Peyer's patch (tissue), 4 donors: ENCODE measurements around the gene ZDHHC12. TPM values are rescaled to one million over a fixed set of nuclear protein-coding genes. Genes with fewer than 3 reads are reported as not detected.

ENCODE experiments used
- DNase-seq, 3 donors: peaks; one replicate each; pipeline ENCODE4 v3.0.0-alpha.2; 2017 to 2019
- H3K27ac ChIP-seq, 4 donors: fragments of 200-600 bp; sonication (generic); one replicate each; pipeline ENCODE4 v1.5.1; 2016 to 2019
- H3K27me3 ChIP-seq, 2 donors: fragments of 200-600 bp; sonication (generic); one replicate each; pipeline ENCODE4 v1.5.1; 2019
- H3K36me3 ChIP-seq, 3 donors: fragments of 200-600 bp; sonication (generic); one replicate each; pipeline ENCODE4 v1.5.1; 2016 to 2019
- H3K4me1 ChIP-seq, 4 donors: fragments of 200-600 bp; sonication (generic); one replicate each; pipeline ENCODE4 v1.5.1; 2016 to 2019
- H3K4me3 ChIP-seq, 4 donors: fragments of 200-600 bp; sonication (generic); 1 replicate in 3 of 4; 2 replicates in 1 of 4; pipeline ENCODE4 v1.5.1; 2016 to 2019; ENCODE audit warnings: mild to moderate bottlenecking in 1 of 4
- H3K9me3 ChIP-seq, 4 donors: fragments of 200-600 bp; sonication (generic); one replicate each; pipeline ENCODE4 v1.5.1; 2016 to 2019; ENCODE audit warnings: mild to moderate bottlenecking in 1 of 4
- CTCF ChIP-seq, 6 experiments: fragments of 450-650 bp in 4 of 6; fragments of 200-600 bp in 2 of 6; sonication (generic) in 1 of 6; IDR thresholded peaks; one replicate each; pipeline ENCODE4 v1.5.1; 2017 to 2019; ENCODE audit warnings: antibody characterized with exemption in 6 of 6, mild to moderate bottlenecking in 3 of 6, moderate library complexity in 1 of 6
- POLR2A ChIP-seq, 2 donors: fragments of 450-650 bp; IDR thresholded peaks; one replicate each; pipeline ENCODE4 v1.5.1; 2017; ENCODE audit warnings: antibody characterized with exemption in 2 of 2, mild to moderate bottlenecking in 2 of 2, moderate library complexity in 2 of 2
- total RNA-seq, 4 donors: library from RNA; depleted of rRNA; stranded (reverse); fragments of >200 nt; gene quantifications; one replicate each; pipeline ENCODE4 v1.1.0, GENCODE V29; 2016

The ZDHHC12 gene
- total RNA-seq, 4 donors from 2014 or later = 21.5 to 177 (median 138) TPM

GRCh38 chr9:128770286-128771030 is 46.5 kb upstream of the ZDHHC12 start:
- TF ChIP-seq POLR2A (IDR thresholded peaks at IDR 0.05) (no peak), CTCF (IDR thresholded peaks at IDR 0.05) (no peak)
- Histone ChIP-seq H3K36me3 (peaks cover 0 to 14% (median 0%) of the 10 kb centered on the region in 3 donors), H3K27me3 (no peaks in the 10 kb centered on the region), H3K27ac (peak overlapping the region; percentile 92 to 95 (median 94)), H3K4me1 (peaks cover 0 to 22% (median 2%) of the 10 kb centered on the region in 4 donors), H3K9me3 (no peaks in the 10 kb centered on the region), H3K4me3 (peak overlapping the region in 3 of 4 donors; percentile 83 to 98 (median 91))
- no peak for DNase-seq

- no peak for DNase-seq
- H3K9me3 ChIP-seq = no peaks in the 10 kb centered on the region
- H3K27ac ChIP-seq = no peak overlapping the region
- peaks cover 0 to 14% (median 0%) of the 10 kb centered on the region in 3 donors for H3K36me3 ChIP-seq
- H3K27me3 ChIP-seq = no peaks in the 10 kb centered on the region
- H3K4me3 ChIP-seq = no peak overlapping the region
- TF ChIP-seq CTCF (IDR thresholded peaks at IDR 0.05) (no peak), POLR2A (IDR thresholded peaks at IDR 0.05) (no peak)
- peaks cover 0 to 23% (median 2%) of the 10 kb centered on the region in 4 donors for H3K4me1 ChIP-seq
These were observed 44.7 kb upstream of the ZDHHC12 start for GRCh38 chr9:128768606-128769005.

- Histone ChIP-seq H3K9me3 (no peaks in the 10 kb centered on the region), H3K4me3 (no peak overlapping the region), H3K27ac (no peak overlapping the region), H3K4me1 (peaks cover 0 to 23% (median 0%) of the 10 kb centered on the region in 4 donors), H3K36me3 (peaks cover 0 to 14% (median 0%) of the 10 kb centered on the region in 3 donors), H3K27me3 (no peaks in the 10 kb centered on the region)
- DNase-seq = no peak
- TF ChIP-seq POLR2A (IDR thresholded peaks at IDR 0.05) (no peak), CTCF (IDR thresholded peaks at IDR 0.05) (no peak)
These were observed 41.6 kb upstream of the ZDHHC12 start for GRCh38 chr9:128765499-128765898.

- H3K4me1 ChIP-seq = peaks cover 0 to 13% (median 0%) of the 10 kb centered on the region in 4 donors
These were observed 40.4 kb upstream of the ZDHHC12 start for GRCh38 chr9:128764361-128764760.

More at GRCh38 chr9:128764361-128764760, 40.4 kb upstream of the ZDHHC12 start:
- H3K27me3 ChIP-seq = no peaks in the 10 kb centered on the region
- H3K27ac ChIP-seq = no peak overlapping the region
- no peaks in the 10 kb centered on the region for H3K9me3 ChIP-seq
- DNase-seq = no peak
- no peak overlapping the region for H3K4me3 ChIP-seq
- peaks cover 0 to 18% (median 0%) of the 10 kb centered on the region in 3 donors for H3K36me3 ChIP-seq
- TF ChIP-seq POLR2A (IDR thresholded peaks at IDR 0.05) (no peak), CTCF (IDR thresholded peaks at IDR 0.05) (no peak)
